Endothelial cell (in vitro differentiated cells): Measurements from ENCODE around the gene TMEM134. TPM values are rescaled to one million over a fixed set of nuclear protein-coding genes. Genes with fewer than 3 reads are reported as not detected.

ENCODE experiments used
- DNase-seq: peaks from one replicate; pipeline ENCODE4 v3.0.0; 2021; ENCODE audit warnings: low spot score
- H3K27ac Mint-ChIP-seq: one replicate; pipeline ENCODE4 v1.8.0; 2021; ENCODE audit warnings: mixed read lengths, inconsistent platforms; ENCODE audit not compliant: unreplicated experiment
- H3K27me3 Mint-ChIP-seq: one replicate; pipeline ENCODE4 v1.8.0; 2021; ENCODE audit warnings: mild to moderate bottlenecking, moderate library complexity, mixed read lengths, inconsistent platforms; ENCODE audit not compliant: unreplicated experiment
- H3K36me3 Mint-ChIP-seq: one replicate; pipeline ENCODE4 v1.8.0; 2021; ENCODE audit warnings: mild to moderate bottlenecking, low read depth, mixed read lengths, inconsistent platforms; ENCODE audit not compliant: unreplicated experiment
- H3K4me1 Mint-ChIP-seq: one replicate; pipeline ENCODE4 v1.8.0; 2021; ENCODE audit warnings: mild to moderate bottlenecking, mixed read lengths, inconsistent platforms; ENCODE audit not compliant: unreplicated experiment
- H3K4me3 Mint-ChIP-seq: one replicate; pipeline ENCODE4 v1.8.0; 2021; ENCODE audit warnings: mild to moderate bottlenecking, mixed read lengths, inconsistent platforms; ENCODE audit not compliant: unreplicated experiment
- H3K9me3 Mint-ChIP-seq: one replicate; pipeline ENCODE4 v1.8.0; 2021; ENCODE audit warnings: mixed read lengths, inconsistent platforms; ENCODE audit not compliant: unreplicated experiment
- total RNA-seq: library from RNA; stranded (reverse); fragmentation: NEBNext Ultra II Directional; extraction: Animal tissue kit (Norgen Biotek cat#: 25700); gene quantifications from one replicate; pipeline ENCODE4 v1.2.1, GENCODE V29; 2021; ENCODE audit not compliant: unreplicated experiment
- TF ChIP-seq, protein P1 (sequence below): fragments of 200-600 bp; sonication (generic); IDR thresholded peaks from one replicate; pipeline ENCODE4 v1.5.0; 2021; ENCODE audit warnings: antibody characterized with exemption; ENCODE audit not compliant: unreplicated experiment

Gene TMEM134
- total RNA-seq, 1 donor from 2014 or later, result 47.4 TPM

DNA sequence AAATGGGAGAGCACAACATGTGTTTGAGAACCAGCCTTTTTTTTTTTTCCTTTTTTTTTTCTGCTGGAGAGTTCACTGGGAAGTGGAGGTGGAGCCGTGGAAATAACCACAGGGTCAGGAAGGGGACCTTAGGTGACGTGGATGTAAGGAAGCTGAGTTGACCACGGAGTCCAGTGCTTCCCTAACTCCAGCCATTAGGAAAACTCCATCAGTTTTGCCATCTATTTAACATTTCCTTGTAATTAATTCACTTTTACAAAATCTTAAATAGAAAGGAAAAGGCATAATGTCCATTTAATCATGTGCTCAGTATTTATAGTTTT lies 40.9 kb upstream of the TMEM134 start:
- H3K9me3 Mint-ChIP-seq, result no peaks in the 10 kb centered on the region
- H3K27ac Mint-ChIP-seq, result peak overlapping the region; percentile 79

DNA sequence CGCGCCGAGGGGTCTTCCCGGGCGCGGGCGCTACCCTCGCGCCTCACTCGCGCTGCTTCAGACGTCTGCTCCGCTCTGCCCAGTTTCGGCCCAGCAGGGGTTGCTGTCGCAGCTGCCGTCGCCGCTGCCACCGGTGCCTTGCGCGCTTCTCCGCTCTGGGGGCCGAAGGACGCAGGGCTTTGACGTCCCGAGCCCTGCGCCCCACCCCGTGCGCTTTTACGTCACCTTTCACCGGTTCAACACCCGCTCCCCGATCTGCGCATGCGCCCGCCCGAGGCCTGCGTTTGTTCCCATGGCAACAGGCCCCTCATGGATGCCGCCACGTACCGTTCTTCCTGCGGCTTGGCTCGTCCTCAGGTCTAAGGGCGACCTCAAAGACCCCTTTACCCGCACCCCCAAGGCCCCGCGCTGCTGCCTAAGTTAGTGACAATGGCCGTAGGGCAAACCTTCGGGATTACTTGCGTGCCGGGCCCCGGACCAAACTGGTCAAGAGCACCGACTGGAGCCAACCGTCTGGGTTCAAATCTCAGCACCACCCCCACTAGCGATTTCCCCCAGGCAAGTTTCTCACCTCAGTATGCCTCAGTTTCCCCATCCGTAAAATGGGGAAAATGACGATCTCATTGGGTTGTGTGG lies 39.6 kb upstream of the TMEM134 start:
- Mint-ChIP-seq H3K4me1 (peaks cover 19% of the 10 kb centered on the region), H3K4me3 (peak overlapping the region; percentile 93), H3K9me3 (no peaks in the 10 kb centered on the region), H3K36me3 (no peaks in the 10 kb centered on the region), H3K27me3 (peaks cover 7% of the 10 kb centered on the region), H3K27ac (peak overlapping the region; percentile 93)
- TF ChIP-seq, protein P1, sequence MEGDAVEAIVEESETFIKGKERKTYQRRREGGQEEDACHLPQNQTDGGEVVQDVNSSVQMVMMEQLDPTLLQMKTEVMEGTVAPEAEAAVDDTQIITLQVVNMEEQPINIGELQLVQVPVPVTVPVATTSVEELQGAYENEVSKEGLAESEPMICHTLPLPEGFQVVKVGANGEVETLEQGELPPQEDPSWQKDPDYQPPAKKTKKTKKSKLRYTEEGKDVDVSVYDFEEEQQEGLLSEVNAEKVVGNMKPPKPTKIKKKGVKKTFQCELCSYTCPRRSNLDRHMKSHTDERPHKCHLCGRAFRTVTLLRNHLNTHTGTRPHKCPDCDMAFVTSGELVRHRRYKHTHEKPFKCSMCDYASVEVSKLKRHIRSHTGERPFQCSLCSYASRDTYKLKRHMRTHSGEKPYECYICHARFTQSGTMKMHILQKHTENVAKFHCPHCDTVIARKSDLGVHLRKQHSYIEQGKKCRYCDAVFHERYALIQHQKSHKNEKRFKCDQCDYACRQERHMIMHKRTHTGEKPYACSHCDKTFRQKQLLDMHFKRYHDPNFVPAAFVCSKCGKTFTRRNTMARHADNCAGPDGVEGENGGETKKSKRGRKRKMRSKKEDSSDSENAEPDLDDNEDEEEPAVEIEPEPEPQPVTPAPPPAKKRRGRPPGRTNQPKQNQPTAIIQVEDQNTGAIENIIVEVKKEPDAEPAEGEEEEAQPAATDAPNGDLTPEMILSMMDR, result no peak
- peak; percentile 99 for DNase-seq

More for the DNA sequence above, 40.9 kb upstream of the TMEM134 start:
- H3K4me3 Mint-ChIP-seq, result peak overlapping the region; percentile 62
- no peaks in the 10 kb centered on the region for H3K36me3 Mint-ChIP-seq
- DNase-seq, result no peak
- peaks cover 19% of the 10 kb centered on the region for H3K4me1 Mint-ChIP-seq
- H3K27me3 Mint-ChIP-seq, result peaks cover 8% of the 10 kb centered on the region
- TF ChIP-seq, protein P1, result no peak

GRCh38 chr11:67507864-67508485 lies 38.9 kb upstream of the TMEM134 start, which contains the start of gene CDK2AP2:
Gene CDK2AP2, minus strand, starts transcription at chr11:67508162. Its CDS starts 80 bp downstream, at chr11:67508082.
- Mint-ChIP-seq H3K9me3 (no peaks in the 10 kb centered on the region), H3K4me1 (peaks cover 19% of the 10 kb centered on the region), H3K36me3 (peaks cover 1% of the 10 kb centered on the region), H3K4me3 (peak within 1 kb of the TSS; percentile 93), H3K27me3 (peaks cover 10% of the 10 kb centered on the region), H3K27ac (peak within 1 kb of the TSS; percentile 93)
- TF ChIP-seq, protein P1, result no peak
- DNase-seq, result peak; percentile 98

GRCh38 chr11:67507242-67507863 lies 38.3 kb upstream of the TMEM134 start:
- Mint-ChIP-seq H3K4me3 (peak overlapping the region; percentile 85), H3K27me3 (peaks cover 11% of the 10 kb centered on the region), H3K4me1 (peaks cover 21% of the 10 kb centered on the region), H3K27ac (no peak overlapping the region), H3K36me3 (peaks cover 5% of the 10 kb centered on the region), H3K9me3 (no peaks in the 10 kb centered on the region)
- no peak for DNase-seq
- TF ChIP-seq, protein P1, result no peak
